Stimulated activated CD4-positive, alpha-beta T cell treated with anti-CD3 and anti-CD28 coated beads, Interleukin-15, amount 100 ng/mL, for 1 hour (primary cell): Measurements from ENCODE around the gene AHNAK2.

ENCODE experiments used
- DNase-seq, 2 donors: peaks; one replicate each; pipeline ENCODE4 v3.0.0-alpha.2; 2020; ENCODE audit warnings: low read depth in 1 of 2, low spot score in 1 of 2

The AHNAK2 gene

DNA sequence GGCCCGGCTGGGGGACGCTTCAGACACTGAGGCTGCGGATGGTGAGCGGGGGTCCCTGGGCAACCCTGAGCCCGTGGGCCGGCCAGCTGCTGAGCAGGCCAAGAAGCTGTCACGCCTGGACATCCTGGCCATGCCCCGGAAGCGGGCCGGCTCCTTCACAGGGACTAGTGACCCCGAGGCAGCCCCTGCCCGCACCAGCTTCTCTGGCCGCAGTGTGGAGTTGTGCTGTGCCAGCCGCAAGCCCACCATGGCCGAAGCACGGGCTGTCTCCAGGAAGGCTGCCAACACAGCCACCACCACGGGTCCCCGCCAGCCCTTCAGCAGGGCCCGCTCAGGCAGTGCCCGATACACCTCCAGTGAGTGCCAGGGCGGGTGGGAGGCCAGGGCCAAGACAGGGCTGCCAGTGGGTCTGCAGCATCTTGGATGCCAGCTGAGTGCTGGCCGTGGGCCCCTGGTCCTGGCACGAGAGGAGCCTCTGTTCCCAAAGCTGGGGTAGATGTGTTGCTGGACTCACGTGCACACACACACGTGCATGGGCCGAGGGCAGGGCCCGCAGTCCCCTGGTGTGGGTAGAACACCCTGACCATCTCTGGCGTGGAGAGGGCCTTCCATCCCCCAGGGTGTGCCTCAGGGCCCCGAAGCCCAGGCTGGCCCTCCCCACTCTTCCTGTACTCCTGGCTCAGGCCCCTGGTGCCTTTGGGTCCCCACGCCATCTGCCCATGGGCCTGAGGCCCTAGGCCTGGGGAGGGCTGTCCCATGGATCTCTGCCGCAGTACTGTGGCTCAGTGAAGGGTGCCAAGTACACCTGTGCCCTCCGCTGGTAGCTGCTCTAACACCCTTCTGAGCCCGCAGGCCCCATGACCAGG lies 90.3 kb downstream of the AHNAK2 start:
- no peak for DNase-seq
